IMR-90 (cell line): ENCODE data around the gene GCKR. TPM values are rescaled to one million over a fixed set of nuclear protein-coding genes. Genes with fewer than 3 reads are reported as not detected.

ENCODE experiments used
- ATAC-seq: fragments of 200-7000 bp; cut with Tn5 transposase; 2 replicates; pipeline ENCODE4 v1.9.1; 2020; ENCODE audit warnings: low read depth, mild to moderate bottlenecking, moderate library complexity
- BruUV-seq: library from RNA; stranded (reverse); fragments of 400-500 nt; replicated peaks from 2 replicates; lab custom pipeline; 2021; lab: Mats Ljungman, UMichigan
- CTCF ChIA-PET: fragments of 300-600 bp; formaldehyde crosslinking; extraction: SDS; loops from one replicate; lab custom pipeline; 2021; ENCODE audit warnings: antibody characterized with exemption; lab: Yijun Ruan, JAX
- POLR2A ChIA-PET: fragments of 300-600 bp; sonication (Branson Sonifier 250); formaldehyde crosslinking; loops from one replicate; lab custom pipeline; 2022; ENCODE audit warnings: antibody characterized with exemption; ENCODE audit not compliant: unreplicated experiment; lab: Charles Lee
- DNase-seq: peaks from one replicate; pipeline ENCODE4 v3.0.0; 2013
- H2AFZ ChIP-seq: replicated peaks from 2 replicates; pipeline ENCODE3; 2013; ENCODE audit warnings: low read length, mild to moderate bottlenecking; ENCODE audit not compliant: poor library complexity
- H2AK5ac ChIP-seq: 2 replicates; pipeline ENCODE4 v1.6.1; 2013; ENCODE audit warnings: low read depth, low read length, inconsistent platforms
- H2AK9ac ChIP-seq: replicated peaks from 2 replicates; pipeline ENCODE3; 2013; ENCODE audit warnings: mild to moderate bottlenecking, low read depth, low read length, moderate library complexity; ENCODE audit not compliant: poor library complexity
- H2BK120ac ChIP-seq: 2 replicates; pipeline ENCODE4 v1.6.1; 2013; ENCODE audit warnings: low read depth, low read length, inconsistent platforms
- H2BK15ac ChIP-seq: 3 replicates; pipeline ENCODE4 v1.6.1; 2013; ENCODE audit warnings: low read depth, low read length, inconsistent platforms
- H2BK20ac ChIP-seq: 2 replicates; pipeline ENCODE4 v1.6.1; 2013; ENCODE audit warnings: low read depth, mild to moderate bottlenecking, inconsistent platforms, low read length, moderate library complexity
- H2BK5ac ChIP-seq: 2 replicates; pipeline ENCODE4 v1.6.1; 2013; ENCODE audit warnings: mild to moderate bottlenecking, low read depth, low read length, inconsistent platforms; ENCODE audit not compliant: poor library complexity, severe bottlenecking
- H3K14ac ChIP-seq: replicated peaks from 2 replicates; pipeline ENCODE4 v1.6.1; 2013; ENCODE audit warnings: low read depth, low read length, inconsistent platforms
- H3K18ac ChIP-seq: 2 replicates; pipeline ENCODE4 v1.6.1; 2013; ENCODE audit warnings: low read depth, low read length, control low read depth
- H3K23ac ChIP-seq: 2 replicates; pipeline ENCODE4 v1.6.1; 2013; ENCODE audit warnings: low read depth, low read length, inconsistent platforms
- H3K27ac ChIP-seq: 2 replicates; pipeline ENCODE4 v1.5.1; 2013; ENCODE audit warnings: mild to moderate bottlenecking, control low read depth, low read length; ENCODE audit not compliant: insufficient read depth
- H3K27me3 ChIP-seq: 2 replicates; pipeline ENCODE4 v1.6.1; 2013; ENCODE audit warnings: low read length; ENCODE audit not compliant: control insufficient read depth, insufficient read depth
- H3K36me3 ChIP-seq: 2 replicates; pipeline ENCODE4 v1.6.1; 2013; ENCODE audit warnings: low read length, mixed read lengths; ENCODE audit not compliant: control insufficient read depth, insufficient read depth
- H3K4ac ChIP-seq: 2 replicates; pipeline ENCODE4 v1.6.1; 2013; ENCODE audit warnings: low read depth, low read length, inconsistent platforms
- H3K4me1 ChIP-seq: 2 replicates; pipeline ENCODE4 v1.6.1; 2013; ENCODE audit warnings: low read length, mixed read lengths; ENCODE audit not compliant: control insufficient read depth, insufficient read depth
- H3K4me2 ChIP-seq: 2 replicates; pipeline ENCODE4 v1.6.1; 2013; ENCODE audit warnings: low read depth, mild to moderate bottlenecking, control low read depth, low read length, moderate library complexity
- H3K4me3 ChIP-seq: 2 replicates; pipeline ENCODE4 v1.5.1; 2013; ENCODE audit warnings: low read depth, mild to moderate bottlenecking, control low read depth, low read length, moderate library complexity; ENCODE audit not compliant: insufficient read depth
- H3K56ac ChIP-seq: 2 replicates; pipeline ENCODE4 v1.6.1; 2013; ENCODE audit warnings: low read length, inconsistent platforms; ENCODE audit not compliant: insufficient read depth; ENCODE audit errors: extremely low read depth
- H3K79me1 ChIP-seq, 2 experiments: 2 replicates each; pipeline ENCODE4 v1.6.1; 2013; ENCODE audit warnings: low read length in 2 of 2, inconsistent platforms in 1 of 2, low read depth in 1 of 2
- H3K9ac ChIP-seq: 2 replicates; pipeline ENCODE4 v1.6.1; 2013; ENCODE audit warnings: low read depth, low read length, control low read depth
- H3K9me1 ChIP-seq: 2 replicates; pipeline ENCODE4 v1.6.1; 2013; ENCODE audit warnings: low read length, inconsistent platforms; ENCODE audit not compliant: insufficient read depth
- H3K9me3 ChIP-seq: 2 replicates; pipeline ENCODE4 v1.6.1; 2013; ENCODE audit warnings: low read length; ENCODE audit not compliant: control insufficient read depth, insufficient read depth
- H4K20me1 ChIP-seq: 2 replicates; pipeline ENCODE4 v1.6.1; 2013; ENCODE audit warnings: low read length, inconsistent platforms; ENCODE audit not compliant: insufficient read depth
- H4K5ac ChIP-seq: 2 replicates; pipeline ENCODE4 v1.6.1; 2013; ENCODE audit warnings: mild to moderate bottlenecking, low read depth, low read length, control low read depth
- H4K8ac ChIP-seq, 2 experiments: 2 replicates each; pipeline ENCODE4 v1.6.1; 2013; ENCODE audit warnings: low read depth in 2 of 2, low read length in 2 of 2, control low read depth in 1 of 2, inconsistent platforms in 1 of 2
- H4K91ac ChIP-seq: 2 replicates; pipeline ENCODE4 v1.6.1; 2013; ENCODE audit warnings: low read depth, low read length, inconsistent platforms; ENCODE audit not compliant: insufficient read depth
- BHLHE40 ChIP-seq: fragments of 150-350 bp; IDR thresholded peaks from 2 replicates; pipeline ENCODE4 v1.6.1; 2016; ENCODE audit warnings: mild to moderate bottlenecking, low read depth, low read length
- CEBPB ChIP-seq: IDR thresholded peaks from 2 replicates; pipeline ENCODE4 v1.6.1; 2012; ENCODE audit warnings: low read depth, low read length, improper control_type of control experiment
- CHD1 ChIP-seq: IDR thresholded peaks from 2 replicates; pipeline ENCODE4 v1.6.1; 2012; ENCODE audit warnings: low read depth, low read length, improper control_type of control experiment
- FOS ChIP-seq: fragments of 150-350 bp; IDR thresholded peaks from 2 replicates; pipeline ENCODE4 v1.6.1; 2016; ENCODE audit warnings: low read depth, low read length
- MAFK ChIP-seq: IDR thresholded peaks from 2 replicates; pipeline ENCODE4 v1.6.1; 2012; ENCODE audit warnings: low read depth, low read length, improper control_type of control experiment
- MAZ ChIP-seq: IDR thresholded peaks from 2 replicates; pipeline ENCODE4 v1.6.1; 2012; ENCODE audit warnings: low read depth, mild to moderate bottlenecking, low read length, improper control_type of control experiment, moderate library complexity, borderline replicate concordance
- MXI1 ChIP-seq: IDR thresholded peaks from 2 replicates; pipeline ENCODE4 v1.6.1; 2012; ENCODE audit warnings: low read depth, mild to moderate bottlenecking, low read length, moderate library complexity, borderline replicate concordance
- NFE2L2 ChIP-seq: fragments of 150-350 bp; IDR thresholded peaks from 2 replicates; pipeline ENCODE4 v1.6.1; 2016; ENCODE audit warnings: low read depth, mild to moderate bottlenecking, low read length
- POLR2A ChIP-seq: IDR thresholded peaks from 2 replicates; pipeline ENCODE4 v1.6.1; 2012; ENCODE audit warnings: mild to moderate bottlenecking, low read depth, low read length
- RAD21 ChIP-seq: IDR thresholded peaks from 2 replicates; pipeline ENCODE4 v1.6.1; 2012; ENCODE audit warnings: low read length, improper control_type of control experiment
- RCOR1 ChIP-seq: IDR thresholded peaks from 2 replicates; pipeline ENCODE4 v1.6.1; 2012; ENCODE audit warnings: mild to moderate bottlenecking, low read length, improper control_type of control experiment; ENCODE audit not compliant: insufficient replicate concordance
- RFX5 ChIP-seq: IDR thresholded peaks from 2 replicates; pipeline ENCODE4 v1.8.0; 2012; ENCODE audit warnings: low read depth, mild to moderate bottlenecking, low read length, moderate library complexity
- SMC3 ChIP-seq: fragments of 150-350 bp; IDR thresholded peaks from 2 replicates; pipeline ENCODE4 v1.6.1; 2016; ENCODE audit warnings: low read depth, mild to moderate bottlenecking, antibody characterized with exemption, low read length, moderate library complexity
- WGBS, 2 experiments: methylation state at CpG; one replicate each; pipeline versions ENCODE4 v1.1.5 to v1.1.7; 2013; ENCODE audit warnings: missing lambda C conversion rate in 2 of 2; ENCODE audit not compliant: insufficient read length in 1 of 2; ENCODE audit errors: extremely low coverage in 2 of 2; 5-methylcytosine and 5-hydroxymethylcytosine counted together
- dilution Hi-C: fragments of 300-500 bp; cut with HindIII; formaldehyde crosslinking; loops from one replicate; pipeline ENCODE4 v1.14.3; 2018; ENCODE audit warnings: low sequenced_read_pairs; ENCODE audit not compliant: unreplicated experiment
- in situ Hi-C: fragments of 300-500 bp; cut with MboI; formaldehyde crosslinking; loops from 3 replicates; pipeline ENCODE4 v1.14.3; 2019; ENCODE audit warnings: low sequenced_read_pairs, inconsistent platforms, mixed read lengths
- intact Hi-C: fragments of 100-400 bp; cut with micrococcal nuclease; formaldehyde crosslinking; loops from 2 replicates; pipeline ENCODE4 v1.10.0; 2022
- polyA plus RNA-seq, 3 experiments: library from polyadenylated mRNA; depleted of rRNA; stranded (reverse); fragments of >200 nt; gene quantifications; 2 replicates each; pipeline ENCODE4 v1.2.3, GENCODE V29; 2012; ENCODE audit warnings: low replicate concordance in 1 of 3
- total RNA-seq: library from RNA; depleted of rRNA; stranded (reverse); fragments of >200 nt; gene quantifications from 2 replicates; pipeline ENCODE4 v1.2.3, GENCODE V29; 2012
- TF ChIP-seq, protein P1 (sequence below): fragments of 150-350 bp; IDR thresholded peaks from 2 replicates; pipeline ENCODE4 v1.6.1; 2016; ENCODE audit warnings: low read depth, mild to moderate bottlenecking, low read length, moderate library complexity, borderline replicate concordance
- TF ChIP-seq, protein P2 (sequence below): conservative IDR thresholded peaks from 2 replicates; pipeline ENCODE4 v1.5.1; 2012; ENCODE audit warnings: mild to moderate bottlenecking, low read depth, low read length, improper control_type of control experiment
- TF ChIP-seq, protein P3 (sequence below): fragments of 150-350 bp; IDR thresholded peaks from 2 replicates; pipeline ENCODE4 v1.6.1; 2017; ENCODE audit warnings: mild to moderate bottlenecking, antibody characterized with exemption, low read length, low read depth

GCKR gene
- total and polyA plus RNA-seq, 2 of the 4 experiments (the other 2 are of a cell fraction): under 0.01 to 0.41 TPM

DNA sequence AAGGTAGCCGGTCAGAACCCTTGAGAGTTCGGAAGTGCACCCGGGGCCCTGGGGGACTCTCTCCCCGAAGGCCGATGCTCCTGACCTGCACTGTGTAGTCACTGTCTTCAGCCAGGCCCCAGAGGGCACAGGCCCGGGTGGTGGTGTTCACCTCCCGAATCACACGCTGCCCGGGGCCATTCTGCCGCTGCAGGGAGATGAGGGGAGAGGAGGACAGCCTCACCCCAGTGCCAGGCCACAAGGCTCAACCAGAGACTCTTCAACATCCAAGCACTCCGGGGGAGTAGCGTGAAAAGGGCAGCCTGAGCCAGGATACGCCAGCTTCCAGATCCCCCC lies 2.7 kb upstream of the GCKR start:
- Histone ChIP-seq H4K91ac (no peak overlapping the region), H3K9me1 (peaks cover 22% of the 10 kb centered on the region), H2BK5ac (no peak overlapping the region), H3K4me2 (peak overlapping the region; percentile 81), H2BK20ac (no peak overlapping the region), H3K79me1 (peaks cover 5 to 17% of the 10 kb centered on the region in 2 experiments; a peak in 3 of 4 replicates), H3K36me3 (0 out of 2 replicates have a peak, but pooled peaks cover 3% of the 10 kb centered on the region), H4K8ac (peak overlapping the region in 1 of 2 experiments; percentile 61; a peak in 1 of 4 replicates), H2BK15ac (0 out of 3 replicates have a peak overlapping the region, but pooled peaks have one; percentile 41), H2BK120ac (no peak overlapping the region), H4K20me1 (no peaks in the 10 kb centered on the region), H3K27ac (no peak overlapping the region), H3K56ac (no peak overlapping the region), H3K23ac (peak overlapping the region; percentile 71; the same call in 1 of the 2 replicates), H3K14ac (peak overlapping the region; percentile 60; the same call in 1 of the 2 replicates), H3K4me3 (peak overlapping the region; percentile 94; the same call in 1 of the 2 replicates), H3K18ac (no peak overlapping the region), H3K27me3 (peaks cover 2% of the 10 kb centered on the region; the same call in 1 of the 2 replicates), H4K5ac (no peak overlapping the region; the same call in 1 of the 2 replicates), H3K4ac (peak overlapping the region; percentile 75), H2AFZ (peak overlapping the region; percentile 99), H3K4me1 (peaks cover 5% of the 10 kb centered on the region), H3K9ac (no peak overlapping the region), H3K9me3 (no peaks in the 10 kb centered on the region), H2AK9ac (peak overlapping the region; percentile 38), H2AK5ac (peak overlapping the region; percentile 84)
- DNase-seq (no peak), ATAC-seq (no peak)
- ChIA-PET POLR2A (no interaction called here), CTCF (no interaction called here)
- BruUV-seq: no TSS peak
- intact Hi-C loops: no loop called here
- in situ Hi-C loops: no loop called here
- TF ChIP-seq RCOR1 (no peak), MAZ (no peak), CHD1 (no peak), MXI1 (no peak), BHLHE40 (no peak), RAD21 (no peak), CEBPB (no peak), MAFK (no peak), POLR2A (no peak), SMC3 (no peak), RFX5 (no peak), NFE2L2 (no peak), FOS (no peak)
- TF ChIP-seq, protein P1, sequence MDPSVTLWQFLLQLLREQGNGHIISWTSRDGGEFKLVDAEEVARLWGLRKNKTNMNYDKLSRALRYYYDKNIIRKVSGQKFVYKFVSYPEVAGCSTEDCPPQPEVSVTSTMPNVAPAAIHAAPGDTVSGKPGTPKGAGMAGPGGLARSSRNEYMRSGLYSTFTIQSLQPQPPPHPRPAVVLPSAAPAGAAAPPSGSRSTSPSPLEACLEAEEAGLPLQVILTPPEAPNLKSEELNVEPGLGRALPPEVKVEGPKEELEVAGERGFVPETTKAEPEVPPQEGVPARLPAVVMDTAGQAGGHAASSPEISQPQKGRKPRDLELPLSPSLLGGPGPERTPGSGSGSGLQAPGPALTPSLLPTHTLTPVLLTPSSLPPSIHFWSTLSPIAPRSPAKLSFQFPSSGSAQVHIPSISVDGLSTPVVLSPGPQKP: no peak
- TF ChIP-seq, protein P2, sequence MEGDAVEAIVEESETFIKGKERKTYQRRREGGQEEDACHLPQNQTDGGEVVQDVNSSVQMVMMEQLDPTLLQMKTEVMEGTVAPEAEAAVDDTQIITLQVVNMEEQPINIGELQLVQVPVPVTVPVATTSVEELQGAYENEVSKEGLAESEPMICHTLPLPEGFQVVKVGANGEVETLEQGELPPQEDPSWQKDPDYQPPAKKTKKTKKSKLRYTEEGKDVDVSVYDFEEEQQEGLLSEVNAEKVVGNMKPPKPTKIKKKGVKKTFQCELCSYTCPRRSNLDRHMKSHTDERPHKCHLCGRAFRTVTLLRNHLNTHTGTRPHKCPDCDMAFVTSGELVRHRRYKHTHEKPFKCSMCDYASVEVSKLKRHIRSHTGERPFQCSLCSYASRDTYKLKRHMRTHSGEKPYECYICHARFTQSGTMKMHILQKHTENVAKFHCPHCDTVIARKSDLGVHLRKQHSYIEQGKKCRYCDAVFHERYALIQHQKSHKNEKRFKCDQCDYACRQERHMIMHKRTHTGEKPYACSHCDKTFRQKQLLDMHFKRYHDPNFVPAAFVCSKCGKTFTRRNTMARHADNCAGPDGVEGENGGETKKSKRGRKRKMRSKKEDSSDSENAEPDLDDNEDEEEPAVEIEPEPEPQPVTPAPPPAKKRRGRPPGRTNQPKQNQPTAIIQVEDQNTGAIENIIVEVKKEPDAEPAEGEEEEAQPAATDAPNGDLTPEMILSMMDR: no peak
- TF ChIP-seq, protein P3, sequence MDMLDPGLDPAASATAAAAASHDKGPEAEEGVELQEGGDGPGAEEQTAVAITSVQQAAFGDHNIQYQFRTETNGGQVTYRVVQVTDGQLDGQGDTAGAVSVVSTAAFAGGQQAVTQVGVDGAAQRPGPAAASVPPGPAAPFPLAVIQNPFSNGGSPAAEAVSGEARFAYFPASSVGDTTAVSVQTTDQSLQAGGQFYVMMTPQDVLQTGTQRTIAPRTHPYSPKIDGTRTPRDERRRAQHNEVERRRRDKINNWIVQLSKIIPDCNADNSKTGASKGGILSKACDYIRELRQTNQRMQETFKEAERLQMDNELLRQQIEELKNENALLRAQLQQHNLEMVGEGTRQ: no peak
- dilution Hi-C loops: no loop called here
- WGBS, 2 experiments: 96% methylated on average over 4 of the region's 13 CpGs; no CpG with 5 or more reads in 1 of the 2 experiments
